Trophoblast cell (in vitro differentiated cells and primary cell): Measurements from ENCODE around the gene ERBB4.
"Not testable (repeated sequence)": the region's sequence is repeated elsewhere in the genome, so short reads cannot be mapped to it uniquely, and the experiment has no call there.

ENCODE experiments used
- DNase-seq, 2 donors: peaks; one replicate each; pipeline ENCODE4 v3.0.0-alpha.2; 2016
- H2AFZ ChIP-seq: 2 replicates; pipeline ENCODE4 v1.6.1; 2013; ENCODE audit warnings: low read length, moderate library complexity, mild to moderate bottlenecking; ENCODE audit not compliant: insufficient read depth, poor library complexity
- H2AK5ac ChIP-seq: 2 replicates; pipeline ENCODE4 v1.6.1; 2013; ENCODE audit warnings: mild to moderate bottlenecking, low read length
- H2BK120ac ChIP-seq: 2 replicates; pipeline ENCODE4 v1.6.1; 2013; ENCODE audit warnings: low read length, mild to moderate bottlenecking, moderate library complexity; ENCODE audit not compliant: insufficient read depth, poor library complexity
- H2BK12ac ChIP-seq: 2 replicates; pipeline ENCODE4 v1.6.1; 2013; ENCODE audit warnings: mild to moderate bottlenecking, low read length, moderate library complexity
- H2BK5ac ChIP-seq: 2 replicates; pipeline ENCODE4 v1.6.1; 2013; ENCODE audit warnings: low read length, low read depth, moderate library complexity, mild to moderate bottlenecking; ENCODE audit not compliant: poor library complexity
- H3K14ac ChIP-seq: 2 replicates; pipeline ENCODE4 v1.6.1; 2013; ENCODE audit warnings: mild to moderate bottlenecking, low read length
- H3K18ac ChIP-seq: 2 replicates; pipeline ENCODE4 v1.6.1; 2013; ENCODE audit warnings: mild to moderate bottlenecking, low read length
- H3K23ac ChIP-seq: 2 replicates; pipeline ENCODE4 v1.6.1; 2013; ENCODE audit warnings: low read length
- H3K27ac ChIP-seq: 2 replicates; pipeline ENCODE4 v1.5.1; 2013; ENCODE audit warnings: low read depth, mild to moderate bottlenecking, inconsistent platforms, low read length, moderate library complexity
- H3K27me3 ChIP-seq: 2 replicates; pipeline ENCODE4 v1.6.1; 2013; ENCODE audit warnings: inconsistent platforms, mild to moderate bottlenecking, low read length, moderate library complexity; ENCODE audit not compliant: insufficient read depth
- H3K36me3 ChIP-seq, 2 experiments: 1 replicate in 1 of 2; 2 replicates in 1 of 2; pipeline ENCODE4 v1.6.1; 2013; ENCODE audit warnings: low read length in 2 of 2, mild to moderate bottlenecking in 2 of 2, moderate library complexity in 1 of 2; ENCODE audit not compliant: insufficient read depth in 2 of 2, control insufficient read depth in 1 of 2
- H3K4ac ChIP-seq: 2 replicates; pipeline ENCODE4 v1.6.1; 2013; ENCODE audit warnings: low read depth, mild to moderate bottlenecking, low read length, moderate library complexity
- H3K4me1 ChIP-seq, 2 experiments: 1 replicate in 1 of 2; 2 replicates in 1 of 2; pipeline ENCODE4 v1.6.1; 2013; ENCODE audit warnings: low read length in 2 of 2, mild to moderate bottlenecking in 2 of 2, moderate library complexity in 1 of 2; ENCODE audit not compliant: insufficient read depth in 2 of 2, control insufficient read depth in 1 of 2
- H3K4me2 ChIP-seq: 2 replicates; pipeline ENCODE4 v1.6.1; 2013; ENCODE audit warnings: inconsistent platforms, mild to moderate bottlenecking, low read length, moderate library complexity
- H3K4me3 ChIP-seq: 2 replicates; pipeline ENCODE4 v1.5.1; 2013; ENCODE audit warnings: mild to moderate bottlenecking, low read depth, low read length, inconsistent platforms
- H3K79me1 ChIP-seq: one replicate; pipeline ENCODE4 v1.6.1; 2013; ENCODE audit warnings: low read length
- H3K79me2 ChIP-seq: 2 replicates; pipeline ENCODE4 v1.6.1; 2013; ENCODE audit warnings: low read length, mild to moderate bottlenecking; ENCODE audit not compliant: control insufficient read depth, insufficient read depth, poor library complexity
- H3K9ac ChIP-seq: 2 replicates; pipeline ENCODE4 v1.6.1; 2013; ENCODE audit warnings: mild to moderate bottlenecking, low read length
- H3K9me3 ChIP-seq: 2 replicates; pipeline ENCODE4 v1.6.1; 2013; ENCODE audit warnings: low read depth, mild to moderate bottlenecking, control low read depth, inconsistent platforms, low read length; ENCODE audit not compliant: insufficient read depth
- H4K12ac ChIP-seq: 2 replicates; pipeline ENCODE4 v1.6.1; 2013; ENCODE audit warnings: low read depth, mild to moderate bottlenecking, low read length, moderate library complexity
- H4K8ac ChIP-seq: 2 replicates; pipeline ENCODE4 v1.6.1; 2013; ENCODE audit warnings: low read depth, mild to moderate bottlenecking, low read length, moderate library complexity
- H4K91ac ChIP-seq: one replicate; pipeline ENCODE4 v1.6.1; 2013; ENCODE audit warnings: low read depth, mild to moderate bottlenecking, low read length, moderate library complexity
- WGBS: extraction: QIAGEN DNeasy Blood & Tissue Kit; methylation state at CpG from one replicate; pipeline ENCODE4 v1.1.7; 2013; ENCODE audit warnings: missing lambda C conversion rate; ENCODE audit not compliant: insufficient read length, insufficient coverage; ENCODE audit errors: extremely low coverage; 5-methylcytosine and 5-hydroxymethylcytosine counted together

The ERBB4 gene

DNA sequence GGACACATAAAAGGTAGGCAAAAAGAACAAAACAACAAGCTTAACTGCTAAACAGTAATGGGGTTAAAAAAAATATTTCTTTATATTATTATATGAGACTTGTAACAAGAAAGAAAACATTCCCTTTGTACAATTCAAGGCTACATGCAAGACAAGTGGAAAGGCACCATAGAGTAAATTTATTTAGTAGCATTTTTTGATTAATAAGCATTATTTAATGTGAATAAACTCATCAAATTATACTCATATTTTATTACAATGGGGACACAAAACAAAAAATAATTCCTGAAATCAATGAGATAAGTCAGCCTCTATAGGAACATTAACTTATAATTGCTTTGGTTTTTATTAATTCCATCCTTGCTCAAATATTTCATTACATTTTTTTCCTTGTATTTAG, 809.2 kb downstream of the ERBB4 start:
- no peak overlapping the region for H3K27ac ChIP-seq
- no peaks in the 10 kb centered on the region for H3K4me1 ChIP-seq
- no peak overlapping the region for H3K23ac ChIP-seq
- H2AFZ ChIP-seq: no peak overlapping the region
- no peak overlapping the region for H3K9ac ChIP-seq
- DNase-seq: no peak
- H4K8ac ChIP-seq: no peak overlapping the region
- no peak overlapping the region for H3K14ac ChIP-seq
- H4K91ac ChIP-seq: no peak overlapping the region
- H3K36me3 ChIP-seq: no peaks in the 10 kb centered on the region
- no peaks in the 10 kb centered on the region for H3K27me3 ChIP-seq
- no peak overlapping the region for H3K18ac ChIP-seq
- H2BK5ac ChIP-seq: no peak overlapping the region
- no peak overlapping the region for H3K4me2 ChIP-seq
- no peak overlapping the region for H2BK12ac ChIP-seq
- H3K9me3 ChIP-seq: no peaks in the 10 kb centered on the region
- H3K79me1 ChIP-seq: no peaks in the 10 kb centered on the region
- H3K79me2 ChIP-seq: no peaks in the 10 kb centered on the region
- no peak overlapping the region for H3K4ac ChIP-seq
- H2BK120ac ChIP-seq: no peak overlapping the region
- H4K12ac ChIP-seq: no peak overlapping the region
- H3K4me3 ChIP-seq: no peak overlapping the region
- no peak overlapping the region for H2AK5ac ChIP-seq

DNA sequence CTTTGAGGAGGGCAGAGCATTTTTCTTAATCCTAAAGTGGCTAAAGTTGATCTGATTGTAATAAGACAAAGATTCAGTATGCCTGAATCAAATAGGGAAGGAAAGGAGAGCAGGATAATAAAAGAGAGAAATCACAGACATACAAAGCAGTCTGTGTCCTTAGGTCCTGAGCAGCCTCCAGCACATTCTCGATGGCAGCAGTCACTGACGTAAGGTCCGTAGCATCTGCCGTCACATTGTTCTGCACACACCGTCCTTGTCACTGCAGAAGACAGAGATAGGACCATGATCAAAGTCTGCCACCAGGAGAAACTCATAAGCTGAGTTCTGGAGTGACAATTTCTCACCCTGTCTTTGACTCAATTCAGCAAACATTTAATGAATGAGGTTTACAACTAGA, 813.7 kb downstream of the ERBB4 start:
- H3K4me1 ChIP-seq: no peaks in the 10 kb centered on the region
- no peak overlapping the region for H3K4me2 ChIP-seq
- no peak overlapping the region for H3K4ac ChIP-seq
- WGBS: no CpG with 5 or more reads among the region's 5 CpGs
- no peak overlapping the region for H3K9ac ChIP-seq
- no peak overlapping the region for H3K4me3 ChIP-seq
- no peak for DNase-seq
- no peak overlapping the region for H2AK5ac ChIP-seq
- no peaks in the 10 kb centered on the region for H3K79me1 ChIP-seq
- no peak overlapping the region for H4K8ac ChIP-seq
- H2BK120ac ChIP-seq: no peak overlapping the region
- no peaks in the 10 kb centered on the region for H3K79me2 ChIP-seq
- no peaks in the 10 kb centered on the region for H3K27me3 ChIP-seq
- H2AFZ ChIP-seq: no peak overlapping the region
- H4K91ac ChIP-seq: no peak overlapping the region
- H3K27ac ChIP-seq: no peak overlapping the region
- H3K36me3 ChIP-seq: no peaks in the 10 kb centered on the region
- H3K14ac ChIP-seq: no peak overlapping the region
- H2BK5ac ChIP-seq: no peak overlapping the region
- H2BK12ac ChIP-seq: no peak overlapping the region
- no peaks in the 10 kb centered on the region for H3K9me3 ChIP-seq
- H3K23ac ChIP-seq: no peak overlapping the region
- H4K12ac ChIP-seq: no peak overlapping the region
- no peak overlapping the region for H3K18ac ChIP-seq

DNA sequence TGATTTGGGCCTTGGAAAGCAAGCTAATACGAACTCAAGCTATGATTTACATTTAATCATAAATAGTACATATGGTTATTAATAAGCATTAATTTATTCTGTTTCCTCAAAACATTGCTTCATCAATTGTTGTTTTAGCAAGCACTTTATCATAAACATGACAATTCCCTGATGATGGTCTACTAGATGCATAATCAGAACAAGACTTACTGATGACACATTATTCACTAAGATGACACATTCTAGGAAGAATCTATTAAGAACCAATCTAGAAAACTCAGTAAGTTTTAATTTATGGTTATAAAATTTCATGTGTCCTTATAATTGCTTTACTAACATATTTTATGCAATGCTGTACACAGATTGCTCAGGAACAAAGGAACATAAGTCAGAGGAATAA, 815.2 kb downstream of the ERBB4 start:
- Histone ChIP-seq H3K4me1 (no peaks in the 10 kb centered on the region), H3K36me3 (no peaks in the 10 kb centered on the region), H3K79me2 (no peaks in the 10 kb centered on the region), H3K27ac (no peak overlapping the region), H3K79me1 (no peaks in the 10 kb centered on the region), H4K91ac (no peak overlapping the region), H3K9ac (no peak overlapping the region), H3K14ac (no peak overlapping the region), H3K4ac (no peak overlapping the region), H3K4me2 (no peak overlapping the region), H4K12ac (no peak overlapping the region), H3K18ac (no peak overlapping the region), H2AK5ac (no peak overlapping the region), H2BK5ac (no peak overlapping the region), H3K27me3 (no peaks in the 10 kb centered on the region), H3K4me3 (no peak overlapping the region), H3K9me3 (no peaks in the 10 kb centered on the region), H2BK12ac (no peak overlapping the region), H2AFZ (no peak overlapping the region), H4K8ac (no peak overlapping the region), H2BK120ac (no peak overlapping the region), H3K23ac (no peak overlapping the region)
- no peak for DNase-seq
- no CpG with 5 or more reads among the region's 1 CpG for WGBS

DNA sequence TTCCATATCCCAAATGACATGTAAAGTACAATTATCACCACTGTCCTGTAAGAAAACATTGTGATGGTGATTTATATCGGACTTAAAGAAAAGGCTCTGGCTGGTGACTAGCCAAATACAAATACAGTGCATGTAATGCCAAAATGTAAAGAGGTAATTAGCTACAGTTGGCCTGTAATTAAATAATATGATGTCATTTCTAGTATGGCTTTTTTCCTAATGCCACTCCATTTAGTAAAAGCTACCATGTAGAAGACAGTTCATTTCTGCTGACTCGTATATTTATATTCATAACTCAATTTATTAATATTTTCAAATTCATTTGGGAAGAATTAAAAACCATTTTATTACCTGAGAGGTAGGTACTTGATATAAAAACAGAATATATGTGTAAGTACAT, 815.7 kb downstream of the ERBB4 start:
- no CpG with 5 or more reads among the region's 2 CpGs for WGBS
- H3K4me1 ChIP-seq: no peaks in the 10 kb centered on the region

DNA sequence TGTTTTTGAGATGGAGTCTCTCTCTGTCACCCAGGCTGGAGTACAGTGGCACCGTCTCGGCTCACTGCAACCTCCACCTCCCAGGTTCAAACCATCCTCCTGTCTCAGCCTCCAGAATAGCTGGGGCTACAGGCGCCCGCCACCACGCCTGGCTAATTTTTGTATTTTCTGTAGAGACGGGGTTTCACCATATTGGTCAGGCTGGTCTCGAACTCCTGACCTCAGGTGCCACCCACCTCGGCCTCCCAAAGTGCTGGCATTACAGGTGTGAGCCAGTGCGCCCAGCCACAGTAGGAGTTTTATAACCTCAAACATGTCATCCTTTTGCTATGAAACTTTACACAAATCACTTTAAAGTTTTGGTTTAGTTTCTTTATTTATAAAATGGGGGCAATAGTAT, 816.7 kb downstream of the ERBB4 start:
- not testable (repeated sequence) for H3K36me3 ChIP-seq, H3K27me3 ChIP-seq

More for the DNA sequence above, 815.7 kb downstream of the ERBB4 start:
- Histone ChIP-seq H3K9ac (no peak overlapping the region), H3K79me2 (no peaks in the 10 kb centered on the region), H3K27ac (no peak overlapping the region), H3K23ac (no peak overlapping the region), H3K36me3 (no peaks in the 10 kb centered on the region), H4K12ac (no peak overlapping the region), H2BK5ac (no peak overlapping the region), H3K4me3 (no peak overlapping the region), H4K8ac (no peak overlapping the region), H3K4me2 (no peak overlapping the region), H3K4ac (no peak overlapping the region), H3K14ac (no peak overlapping the region), H4K91ac (no peak overlapping the region), H3K9me3 (no peaks in the 10 kb centered on the region), H3K18ac (no peak overlapping the region), H3K27me3 (no peaks in the 10 kb centered on the region), H3K79me1 (no peaks in the 10 kb centered on the region), H2AK5ac (no peak overlapping the region), H2AFZ (no peak overlapping the region), H2BK12ac (no peak overlapping the region), H2BK120ac (no peak overlapping the region)
- DNase-seq: no peak

More for the DNA sequence above, 816.7 kb downstream of the ERBB4 start:
- not testable (repeated sequence) for H3K79me1 ChIP-seq, H3K23ac ChIP-seq, H4K91ac ChIP-seq, H3K79me2 ChIP-seq, H3K9me3 ChIP-seq, H2BK120ac ChIP-seq, H2BK12ac ChIP-seq, H2AK5ac ChIP-seq, H3K9ac ChIP-seq, H2BK5ac ChIP-seq, H3K14ac ChIP-seq, H3K18ac ChIP-seq, DNase-seq, H3K4me1 ChIP-seq, H3K4me2 ChIP-seq, H2AFZ ChIP-seq, H3K4ac ChIP-seq, H3K27ac ChIP-seq, H3K4me3 ChIP-seq, H4K8ac ChIP-seq, H4K12ac ChIP-seq
- WGBS: no CpG with 5 or more reads among the region's 9 CpGs
